OCI-LY3 (cell line): Measurements from ENCODE around the gene MAST2.

Source experiments
- CTCF ChIP-seq: fragments of 200-600, 300-600 bp; sonication (generic); IDR thresholded peaks from 2 replicates; pipeline ENCODE4 v1.5.1; 2014; ENCODE audit warnings: antibody characterized with exemption, low read length, low read depth
- EZH2phosphoT487 ChIP-seq: fragments of 200-600 bp; shearing (Covaris generic); IDR thresholded peaks from 2 replicates; pipeline ENCODE4 v1.6.1; 2018; ENCODE audit warnings: antibody characterized with exemption, mixed run types, low read depth

- no peak for TF ChIP-seq CTCF
- no peak for TF ChIP-seq EZH2phosphoT487
These were observed 17.8 kb upstream of the MAST2 start for GRCh38 chr1:45785583-45785982.
